ENCODE data around the gene LAMC2.

DNA sequence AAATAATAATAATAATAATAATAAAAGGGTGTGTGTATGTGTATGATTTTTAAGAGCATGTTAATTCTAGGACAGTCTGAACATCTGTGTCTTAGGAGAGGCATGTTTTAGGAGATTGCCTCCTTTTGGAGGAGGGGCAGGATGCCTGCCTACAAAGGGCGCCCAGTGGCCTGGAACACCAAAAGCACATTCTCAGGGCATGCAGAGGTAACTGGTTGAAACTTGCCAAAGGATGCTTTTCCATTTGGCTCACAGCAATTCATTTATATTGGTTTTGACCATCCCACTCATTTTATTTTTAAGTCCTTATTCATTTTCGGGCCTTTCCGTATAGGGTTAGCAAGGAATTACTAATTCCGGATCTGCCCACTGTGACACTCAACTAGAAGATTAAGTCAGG is 21.1 kb upstream of the LAMC2 start:
- TF ChIP-seq EZH2 (IDR thresholded peaks at IDR 0.05; ENCODE audit: insufficient read depth, poor library complexity, severe bottlenecking) (no peak), EZH2phosphoT487 (IDR thresholded peaks at IDR 0.05; ENCODE audit: insufficient read depth, low read depth) (no peak)
